SU-DHL-6 (cell line): ENCODE data around the gene COL4A1.

Experiments
- CTCF ChIP-seq: fragments of 200-600 bp; sonication (generic); IDR thresholded peaks from one replicate; pipeline ENCODE4 v1.5.1; 2017; ENCODE audit warnings: antibody characterized with exemption, mild to moderate bottlenecking, low read length, moderate library complexity; ENCODE audit not compliant: insufficient read depth, poor library complexity, severe bottlenecking
- EZH2phosphoT487 ChIP-seq: fragments of 200-600 bp; sonication (generic), shearing (Covaris generic); conservative IDR thresholded peaks from 2 replicates; pipeline ENCODE4 v1.6.1; 2018; ENCODE audit warnings: mild to moderate bottlenecking, antibody characterized with exemption, low read length, moderate library complexity, mixed read lengths

GRCh38 chr13:110256126-110256905 is 50.6 kb downstream of the COL4A1 start:
- TF ChIP-seq CTCF (no peak), EZH2phosphoT487 (no peak)
